Measurements from ENCODE around the gene ZNF496.

DNA sequence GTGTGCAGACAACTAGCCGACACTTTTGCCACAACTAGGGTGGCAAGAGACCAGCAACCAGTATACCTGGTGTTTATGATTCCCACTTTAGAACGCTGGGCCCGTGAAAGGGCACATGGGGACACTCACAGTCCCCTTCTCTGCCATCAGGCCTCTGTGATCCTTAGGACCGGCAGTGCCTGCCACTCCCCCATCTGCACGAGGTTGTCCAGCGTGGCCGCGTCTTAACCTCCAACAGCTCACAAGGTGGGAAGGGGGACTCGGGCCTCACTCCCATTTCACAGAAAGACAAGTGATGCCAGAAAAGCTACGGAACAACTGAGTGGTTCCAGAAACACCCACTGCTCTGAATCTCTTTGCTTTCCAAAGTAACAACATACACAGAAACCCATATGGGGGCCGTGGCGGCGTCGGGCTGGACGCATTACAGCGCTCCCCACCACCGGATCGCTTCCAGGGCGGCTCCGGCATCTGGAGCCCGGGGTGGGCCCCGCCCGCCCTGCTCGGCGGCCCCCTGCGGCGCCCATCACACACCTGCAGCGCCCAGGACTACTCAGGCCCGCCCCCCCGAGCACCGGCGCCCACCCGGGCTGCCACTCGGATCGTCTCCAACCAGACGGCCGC lies 1.0 kb downstream of the ZNF496 start:
- TF ChIP-seq, protein P1, sequence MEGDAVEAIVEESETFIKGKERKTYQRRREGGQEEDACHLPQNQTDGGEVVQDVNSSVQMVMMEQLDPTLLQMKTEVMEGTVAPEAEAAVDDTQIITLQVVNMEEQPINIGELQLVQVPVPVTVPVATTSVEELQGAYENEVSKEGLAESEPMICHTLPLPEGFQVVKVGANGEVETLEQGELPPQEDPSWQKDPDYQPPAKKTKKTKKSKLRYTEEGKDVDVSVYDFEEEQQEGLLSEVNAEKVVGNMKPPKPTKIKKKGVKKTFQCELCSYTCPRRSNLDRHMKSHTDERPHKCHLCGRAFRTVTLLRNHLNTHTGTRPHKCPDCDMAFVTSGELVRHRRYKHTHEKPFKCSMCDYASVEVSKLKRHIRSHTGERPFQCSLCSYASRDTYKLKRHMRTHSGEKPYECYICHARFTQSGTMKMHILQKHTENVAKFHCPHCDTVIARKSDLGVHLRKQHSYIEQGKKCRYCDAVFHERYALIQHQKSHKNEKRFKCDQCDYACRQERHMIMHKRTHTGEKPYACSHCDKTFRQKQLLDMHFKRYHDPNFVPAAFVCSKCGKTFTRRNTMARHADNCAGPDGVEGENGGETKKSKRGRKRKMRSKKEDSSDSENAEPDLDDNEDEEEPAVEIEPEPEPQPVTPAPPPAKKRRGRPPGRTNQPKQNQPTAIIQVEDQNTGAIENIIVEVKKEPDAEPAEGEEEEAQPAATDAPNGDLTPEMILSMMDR (IDR thresholded peaks at IDR 0.05) = no peak
- TF ChIP-seq POLR2A (IDR thresholded peaks at IDR 0.05) = no peak
